Vagina (tissue), 2 donors: ENCODE results near the gene DHX57. TPM values are rescaled to one million over a fixed set of nuclear protein-coding genes. Genes with fewer than 3 reads are reported as not detected.

Experiments used
- DNase-seq, 2 donors: peaks; one replicate each; pipeline ENCODE4 v3.0.0-alpha.2; 2017; ENCODE audit errors: extremely low spot score in 2 of 2
- H3K27ac ChIP-seq: fragments of 200-600 bp; sonication (generic); one replicate; pipeline ENCODE4 v1.5.1; 2019
- H3K27me3 ChIP-seq: fragments of 200-600 bp; sonication (generic); one replicate; pipeline ENCODE4 v1.5.1; 2019
- H3K36me3 ChIP-seq, 2 donors: fragments of 200-600 bp; sonication (generic); one replicate each; pipeline ENCODE4 v1.5.1; 2017 to 2019
- H3K4me1 ChIP-seq: fragments of 200-600 bp; sonication (generic); one replicate; pipeline ENCODE4 v1.5.1; 2019
- H3K4me3 ChIP-seq, 2 donors: fragments of 200-600 bp; sonication (generic); 1 replicate in 1 of 2; 2 replicates in 1 of 2; pipeline ENCODE4 v1.5.1; 2016 to 2019
- H3K9me3 ChIP-seq: fragments of 200-600 bp; sonication (generic); one replicate; pipeline ENCODE4 v1.5.1; 2019
- POLR2A ChIP-seq, 2 donors: fragments of 450-650 bp; IDR thresholded peaks; one replicate each; pipeline ENCODE4 v1.6.1; 2017; ENCODE audit warnings: antibody characterized with exemption in 2 of 2, mild to moderate bottlenecking in 2 of 2, moderate library complexity in 2 of 2
- POLR2AphosphoS5 ChIP-seq, 2 donors: sonication (generic); formaldehyde crosslinking; IDR thresholded peaks; one replicate each; pipeline ENCODE4 v1.9.0; 2017; ENCODE audit warnings: antibody characterized with exemption in 2 of 2, mild to moderate bottlenecking in 2 of 2, low read depth in 1 of 2; ENCODE audit not compliant: insufficient read depth in 1 of 2
- intact Hi-C: fragments of 100-400 bp; cut with DNase I; formaldehyde crosslinking; loops from one replicate; pipeline ENCODE4 v1.15.1; 2023
- total RNA-seq: library from RNA; depleted of rRNA; stranded (reverse); fragments of >200 nt; gene quantifications from one replicate; pipeline ENCODE4 v1.2.3, GENCODE V29; 2016
- TF ChIP-seq, protein P1 (sequence below), 3 experiments: fragments of 450-650 bp in 2 of 3; fragments of 200-600 bp in 1 of 3; sonication (generic) in 1 of 3; IDR thresholded peaks; one replicate each; pipeline ENCODE4 v1.5.1; 2017 to 2019; ENCODE audit warnings: antibody characterized with exemption in 3 of 3, mild to moderate bottlenecking in 2 of 3, moderate library complexity in 2 of 3

The DHX57 gene
- total RNA-seq, 1 donor from 2014 or later: 10.6 TPM

- Histone ChIP-seq H3K4me1 (no peaks in the 10 kb centered on the region), H3K36me3 (no peaks in the 10 kb centered on the region), H3K9me3 (no peaks in the 10 kb centered on the region), H3K27ac (no peak overlapping the region), H3K27me3 (no peaks in the 10 kb centered on the region), H3K4me3 (no peak overlapping the region)
- intact Hi-C loops: no loop called here
- DNase-seq: no peak
- TF ChIP-seq, protein P1, sequence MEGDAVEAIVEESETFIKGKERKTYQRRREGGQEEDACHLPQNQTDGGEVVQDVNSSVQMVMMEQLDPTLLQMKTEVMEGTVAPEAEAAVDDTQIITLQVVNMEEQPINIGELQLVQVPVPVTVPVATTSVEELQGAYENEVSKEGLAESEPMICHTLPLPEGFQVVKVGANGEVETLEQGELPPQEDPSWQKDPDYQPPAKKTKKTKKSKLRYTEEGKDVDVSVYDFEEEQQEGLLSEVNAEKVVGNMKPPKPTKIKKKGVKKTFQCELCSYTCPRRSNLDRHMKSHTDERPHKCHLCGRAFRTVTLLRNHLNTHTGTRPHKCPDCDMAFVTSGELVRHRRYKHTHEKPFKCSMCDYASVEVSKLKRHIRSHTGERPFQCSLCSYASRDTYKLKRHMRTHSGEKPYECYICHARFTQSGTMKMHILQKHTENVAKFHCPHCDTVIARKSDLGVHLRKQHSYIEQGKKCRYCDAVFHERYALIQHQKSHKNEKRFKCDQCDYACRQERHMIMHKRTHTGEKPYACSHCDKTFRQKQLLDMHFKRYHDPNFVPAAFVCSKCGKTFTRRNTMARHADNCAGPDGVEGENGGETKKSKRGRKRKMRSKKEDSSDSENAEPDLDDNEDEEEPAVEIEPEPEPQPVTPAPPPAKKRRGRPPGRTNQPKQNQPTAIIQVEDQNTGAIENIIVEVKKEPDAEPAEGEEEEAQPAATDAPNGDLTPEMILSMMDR (IDR thresholded peaks at IDR 0.05): no peak
- TF ChIP-seq POLR2A (IDR thresholded peaks at IDR 0.05) (no peak), POLR2AphosphoS5 (IDR thresholded peaks at IDR 0.05; ENCODE audit: insufficient read depth in 1 of 2, low read depth in 1 of 2) (no peak)
Measured at GRCh38 chr2:38911191-38911590, 35.5 kb upstream of the DHX57 start.

- intact Hi-C loops: no loop called here
- Histone ChIP-seq H3K4me3 (no peak overlapping the region), H3K9me3 (no peaks in the 10 kb centered on the region), H3K4me1 (no peaks in the 10 kb centered on the region), H3K27ac (no peak overlapping the region), H3K27me3 (no peaks in the 10 kb centered on the region), H3K36me3 (no peaks in the 10 kb centered on the region)
- no peak for DNase-seq
- TF ChIP-seq POLR2AphosphoS5 (IDR thresholded peaks at IDR 0.05; ENCODE audit: insufficient read depth in 1 of 2, low read depth in 1 of 2) (no peak), POLR2A (IDR thresholded peaks at IDR 0.05) (no peak)
- TF ChIP-seq, protein P1 (IDR thresholded peaks at IDR 0.05): no peak
Measured at GRCh38 chr2:38909872-38910271, 34.1 kb upstream of the DHX57 start.

GRCh38 chr2:38907743-38908562 lies 32.2 kb upstream of the DHX57 start:
- DNase-seq: no peak
- H3K27me3 ChIP-seq: no peaks in the 10 kb centered on the region
- no peak overlapping the region for H3K27ac ChIP-seq
- no peaks in the 10 kb centered on the region for H3K36me3 ChIP-seq
- TF ChIP-seq, protein P1 (IDR thresholded peaks at IDR 0.05): no peak
- TF ChIP-seq POLR2AphosphoS5 (IDR thresholded peaks at IDR 0.05; ENCODE audit: insufficient read depth in 1 of 2, low read depth in 1 of 2) (no peak), POLR2A (IDR thresholded peaks at IDR 0.05) (no peak)
- no peaks in the 10 kb centered on the region for H3K4me1 ChIP-seq
- intact Hi-C loops: no loop called here
- no peak overlapping the region for H3K4me3 ChIP-seq
- H3K9me3 ChIP-seq: no peaks in the 10 kb centered on the region

DNA sequence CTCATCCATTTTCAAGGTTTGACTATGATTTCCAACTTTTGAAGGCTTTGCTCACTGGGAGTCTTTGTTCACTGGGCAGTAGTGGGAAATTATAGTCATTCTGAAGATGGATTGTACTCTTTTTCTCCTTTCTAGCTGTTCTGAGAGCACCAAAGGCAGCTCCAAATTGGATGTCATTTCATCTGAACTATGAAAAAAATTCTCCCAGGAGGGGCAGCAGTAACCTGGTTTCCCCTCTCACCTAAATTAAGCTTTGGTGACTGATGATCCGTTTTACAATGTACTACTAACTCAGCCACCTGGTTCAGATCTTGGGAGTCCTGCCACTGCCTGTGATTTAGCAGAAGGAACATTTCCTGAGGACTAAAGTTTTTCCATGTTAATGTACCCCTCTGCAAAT lies 31.5 kb upstream of the DHX57 start:
- TF ChIP-seq POLR2AphosphoS5 (IDR thresholded peaks at IDR 0.05; ENCODE audit: insufficient read depth in 1 of 2, low read depth in 1 of 2) (no peak), POLR2A (IDR thresholded peaks at IDR 0.05) (no peak)
- TF ChIP-seq, protein P1 (IDR thresholded peaks at IDR 0.05): no peak
- Histone ChIP-seq H3K27ac (no peak overlapping the region), H3K36me3 (no peaks in the 10 kb centered on the region), H3K4me1 (no peaks in the 10 kb centered on the region), H3K27me3 (no peaks in the 10 kb centered on the region), H3K9me3 (no peaks in the 10 kb centered on the region), H3K4me3 (no peak overlapping the region)
- DNase-seq: no peak
- intact Hi-C loops: no loop called here

DNA sequence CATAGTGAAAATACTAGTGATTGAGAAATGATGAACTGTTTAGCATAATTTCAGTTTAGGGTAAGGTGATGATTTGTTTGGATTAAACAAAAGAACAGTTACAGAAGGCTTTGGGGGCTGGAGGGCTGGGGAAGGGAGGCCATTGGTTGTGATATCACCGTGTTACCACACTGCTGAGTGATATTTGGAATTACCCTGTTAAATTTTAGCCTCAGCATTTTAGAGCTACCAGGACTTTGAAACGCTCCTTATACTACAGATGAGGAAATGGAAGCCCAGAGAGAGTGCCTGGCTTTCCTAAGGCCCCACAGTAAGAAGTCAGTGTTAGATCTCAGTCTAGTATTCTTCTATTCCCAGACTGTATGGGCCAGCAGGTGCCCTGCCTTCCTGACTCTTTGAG lies 29.5 kb upstream of the DHX57 start:
- no peaks in the 10 kb centered on the region for H3K36me3 ChIP-seq
- H3K27me3 ChIP-seq: no peaks in the 10 kb centered on the region
- H3K27ac ChIP-seq: no peak overlapping the region
- H3K9me3 ChIP-seq: no peaks in the 10 kb centered on the region
- H3K4me3 ChIP-seq: no peak overlapping the region
- no peaks in the 10 kb centered on the region for H3K4me1 ChIP-seq
- DNase-seq: no peak
- no peak for TF ChIP-seq POLR2AphosphoS5 (IDR thresholded peaks at IDR 0.05; ENCODE audit: insufficient read depth in 1 of 2, low read depth in 1 of 2)
- TF ChIP-seq, protein P1 (IDR thresholded peaks at IDR 0.05): no peak
- no peak for TF ChIP-seq POLR2A (IDR thresholded peaks at IDR 0.05)
- intact Hi-C loops: no loop called here
